Neural cell (in vitro differentiated cells): ENCODE data around the gene COL4A1.

Experiments
- EZH2 ChIP-seq: fragments of 200-600, 300-800 bp; shearing (Covaris generic), sonication (generic); IDR thresholded peaks from 2 replicates; pipeline ENCODE4 v1.6.1; 2014; ENCODE audit warnings: antibody characterized with exemption, low read length, borderline replicate concordance, mild to moderate bottlenecking; ENCODE audit not compliant: insufficient read depth, poor library complexity, severe bottlenecking
- MXI1 ChIP-seq: fragments of 450-650 bp; conservative IDR thresholded peaks from 2 replicates; pipeline ENCODE4 v1.6.1; 2014; ENCODE audit warnings: antibody characterized with exemption, mild to moderate bottlenecking; ENCODE audit not compliant: poor library complexity, severe bottlenecking
- POLR2AphosphoS5 ChIP-seq: IDR thresholded peaks from 2 replicates; pipeline ENCODE4 v1.6.1; 2012
- SMC3 ChIP-seq: fragments of 450-650 bp; conservative IDR thresholded peaks from 2 replicates; pipeline ENCODE4 v1.6.1; 2014; ENCODE audit warnings: antibody characterized with exemption, mild to moderate bottlenecking, moderate library complexity; ENCODE audit not compliant: poor library complexity
- TAF1 ChIP-seq: IDR thresholded peaks from 2 replicates; pipeline ENCODE4 v1.6.1; 2012; ENCODE audit warnings: low read depth
- TF ChIP-seq, protein P1 (sequence below): fragments of 450-650 bp; IDR thresholded peaks from 2 replicates; pipeline ENCODE4 v1.5.1; 2014; ENCODE audit warnings: antibody characterized with exemption, mild to moderate bottlenecking, moderate library complexity; ENCODE audit not compliant: poor library complexity, severe bottlenecking

DNA sequence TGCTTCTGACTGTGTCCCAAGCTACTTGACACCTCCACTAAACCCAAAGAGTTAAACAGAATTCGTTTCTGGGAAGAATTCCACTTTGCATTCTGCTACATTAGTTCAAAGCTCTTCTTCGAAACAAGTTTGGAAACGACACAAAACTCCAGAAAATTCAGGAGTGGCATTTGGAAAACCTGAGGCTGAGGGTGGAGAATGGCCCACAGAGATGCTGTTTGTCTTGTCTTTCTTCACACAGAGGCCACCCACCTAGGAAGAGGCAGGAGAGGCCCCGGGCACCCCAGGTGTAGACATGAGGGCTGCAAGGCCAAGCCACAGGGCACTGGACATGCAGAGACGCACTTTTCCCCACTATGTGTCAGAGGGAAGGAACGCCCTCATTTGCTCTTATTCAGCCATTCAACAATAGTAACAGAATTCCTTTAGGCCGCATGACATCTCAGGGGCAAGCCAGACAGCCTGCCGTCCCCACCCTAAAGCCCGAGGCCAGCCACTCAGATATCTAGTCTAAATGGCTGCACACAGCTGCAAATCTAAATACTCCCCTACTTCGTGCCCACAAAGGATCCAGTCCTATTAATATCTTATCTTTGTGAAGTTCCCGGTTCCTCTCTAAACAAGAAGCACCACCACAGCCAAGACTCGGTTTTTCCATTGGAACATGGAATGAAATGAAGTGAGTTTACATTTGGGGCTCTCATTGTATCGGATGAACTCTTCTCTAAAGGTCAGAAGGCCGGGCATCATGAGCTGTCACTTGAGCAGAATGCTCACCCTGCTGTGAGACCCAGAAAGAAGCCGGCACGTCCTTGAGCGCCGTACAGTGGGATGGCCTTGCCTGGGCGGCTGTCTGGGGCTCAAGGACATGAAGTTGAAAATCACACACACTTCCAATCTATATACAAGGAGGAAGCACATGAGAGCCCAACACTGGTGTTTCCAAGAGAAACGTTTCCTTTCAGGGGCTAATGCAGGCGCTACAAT, 19.8 kb downstream of the COL4A1 start:
- TF ChIP-seq, protein P1, sequence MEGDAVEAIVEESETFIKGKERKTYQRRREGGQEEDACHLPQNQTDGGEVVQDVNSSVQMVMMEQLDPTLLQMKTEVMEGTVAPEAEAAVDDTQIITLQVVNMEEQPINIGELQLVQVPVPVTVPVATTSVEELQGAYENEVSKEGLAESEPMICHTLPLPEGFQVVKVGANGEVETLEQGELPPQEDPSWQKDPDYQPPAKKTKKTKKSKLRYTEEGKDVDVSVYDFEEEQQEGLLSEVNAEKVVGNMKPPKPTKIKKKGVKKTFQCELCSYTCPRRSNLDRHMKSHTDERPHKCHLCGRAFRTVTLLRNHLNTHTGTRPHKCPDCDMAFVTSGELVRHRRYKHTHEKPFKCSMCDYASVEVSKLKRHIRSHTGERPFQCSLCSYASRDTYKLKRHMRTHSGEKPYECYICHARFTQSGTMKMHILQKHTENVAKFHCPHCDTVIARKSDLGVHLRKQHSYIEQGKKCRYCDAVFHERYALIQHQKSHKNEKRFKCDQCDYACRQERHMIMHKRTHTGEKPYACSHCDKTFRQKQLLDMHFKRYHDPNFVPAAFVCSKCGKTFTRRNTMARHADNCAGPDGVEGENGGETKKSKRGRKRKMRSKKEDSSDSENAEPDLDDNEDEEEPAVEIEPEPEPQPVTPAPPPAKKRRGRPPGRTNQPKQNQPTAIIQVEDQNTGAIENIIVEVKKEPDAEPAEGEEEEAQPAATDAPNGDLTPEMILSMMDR: no peak
- TF ChIP-seq TAF1 (no peak), POLR2AphosphoS5 (no peak), EZH2 (no peak), MXI1 (no peak), SMC3 (no peak)
